RWPE1 (cell line): ENCODE results near the gene NDUFA3.
"Not testable (repeated sequence)": the region's sequence is repeated elsewhere in the genome, so short reads cannot be mapped to it uniquely, and the experiment has no call there.

Experiments
- CTCF ChIA-PET: fragments of 350-600 bp; sonication (Branson Sonifier 250); formaldehyde crosslinking; extraction: SDS; loops from one replicate; lab custom pipeline; 2021; lab: Yijun Ruan, JAX
- POLR2A ChIA-PET: fragments of 400-600 bp; formaldehyde crosslinking; extraction: SDS; loops from one replicate; lab custom pipeline; 2020; ENCODE audit warnings: antibody characterized with exemption; ENCODE audit not compliant: low non-redundant PET; lab: Yijun Ruan, JAX
- DNase-seq: peaks from one replicate; pipeline ENCODE4 v3.0.0; 2012; ENCODE audit warnings: low spot score
- H3K27ac ChIP-seq: fragments of 450-650 bp; 2 replicates; pipeline ENCODE4 v1.5.1; 2017
- TF ChIP-seq, protein P1 (sequence below): fragments of 450-650 bp; conservative IDR thresholded peaks from 2 replicates; pipeline ENCODE4 v1.5.1; 2017; ENCODE audit warnings: low read depth, mild to moderate bottlenecking

Gene NDUFA3

GRCh38 chr19:54077334-54077733 is 25.3 kb upstream of the NDUFA3 start:
- H3K27ac ChIP-seq: no peak overlapping the region
- TF ChIP-seq, protein P1, sequence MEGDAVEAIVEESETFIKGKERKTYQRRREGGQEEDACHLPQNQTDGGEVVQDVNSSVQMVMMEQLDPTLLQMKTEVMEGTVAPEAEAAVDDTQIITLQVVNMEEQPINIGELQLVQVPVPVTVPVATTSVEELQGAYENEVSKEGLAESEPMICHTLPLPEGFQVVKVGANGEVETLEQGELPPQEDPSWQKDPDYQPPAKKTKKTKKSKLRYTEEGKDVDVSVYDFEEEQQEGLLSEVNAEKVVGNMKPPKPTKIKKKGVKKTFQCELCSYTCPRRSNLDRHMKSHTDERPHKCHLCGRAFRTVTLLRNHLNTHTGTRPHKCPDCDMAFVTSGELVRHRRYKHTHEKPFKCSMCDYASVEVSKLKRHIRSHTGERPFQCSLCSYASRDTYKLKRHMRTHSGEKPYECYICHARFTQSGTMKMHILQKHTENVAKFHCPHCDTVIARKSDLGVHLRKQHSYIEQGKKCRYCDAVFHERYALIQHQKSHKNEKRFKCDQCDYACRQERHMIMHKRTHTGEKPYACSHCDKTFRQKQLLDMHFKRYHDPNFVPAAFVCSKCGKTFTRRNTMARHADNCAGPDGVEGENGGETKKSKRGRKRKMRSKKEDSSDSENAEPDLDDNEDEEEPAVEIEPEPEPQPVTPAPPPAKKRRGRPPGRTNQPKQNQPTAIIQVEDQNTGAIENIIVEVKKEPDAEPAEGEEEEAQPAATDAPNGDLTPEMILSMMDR: no peak
- POLR2A ChIA-PET: no interaction called here
- CTCF ChIA-PET: no interaction called here
- DNase-seq: no peak

DNA sequence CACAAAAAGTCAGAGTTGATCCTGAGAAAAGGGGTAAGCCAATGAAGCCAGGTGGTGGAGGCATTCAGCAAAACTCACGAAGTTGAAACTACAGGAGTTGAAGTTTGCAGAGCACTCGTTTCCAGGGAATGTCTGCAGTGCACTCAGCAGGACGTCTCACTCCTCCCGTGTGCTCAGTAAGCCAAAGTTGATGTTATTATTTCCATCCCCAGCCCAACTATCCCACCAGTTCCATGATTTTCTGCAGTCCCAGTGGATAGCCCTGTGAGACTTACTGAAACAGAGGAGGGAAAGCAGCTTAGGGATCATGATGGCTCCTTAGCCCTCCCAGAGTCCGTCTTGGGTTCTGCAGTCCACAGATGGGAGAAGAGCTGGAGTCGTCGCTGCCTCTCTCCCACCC is 21.6 kb upstream of the NDUFA3 start, which contains the start of gene TARM1:
Gene TARM1, minus strand, starts transcription at position 334 of the 400 bp plus-strand sequence. Its CDS starts 25 bp downstream, at position 309.
- no peak for DNase-seq
- TF ChIP-seq, protein P1: no peak
- ChIA-PET POLR2A (no interaction called here), CTCF (no interaction called here)
- H3K27ac ChIP-seq: no peak within 1 kb of the TSS

DNA sequence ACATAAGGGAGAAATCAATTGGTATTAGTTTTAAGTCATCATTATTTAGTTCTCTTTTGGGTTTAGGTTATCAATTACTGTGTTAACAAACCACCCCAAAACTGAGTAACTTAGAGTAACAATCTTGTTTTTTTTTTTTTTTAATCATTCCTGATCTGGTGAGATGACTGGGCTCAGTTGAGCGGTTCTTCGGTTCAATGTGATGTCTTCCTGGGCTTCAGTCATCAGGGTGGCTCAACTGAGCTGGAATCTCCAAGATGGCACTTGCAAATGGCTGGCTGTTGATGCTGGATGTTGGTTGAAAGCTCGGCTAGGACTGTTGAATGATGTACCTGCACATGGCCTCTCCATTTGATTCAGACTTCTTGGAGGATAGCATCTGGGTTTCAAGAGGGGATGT is 18.2 kb upstream of the NDUFA3 start:
- POLR2A ChIA-PET: no interaction called here
- no peak for DNase-seq
- TF ChIP-seq, protein P1: no peak
- CTCF ChIA-PET: interaction anchor here (0.5 kb wide), 1 partner anchor 17 kb away, joined by 3 read pairs; no protein-coding TSS in a partner anchor
- no peak overlapping the region for H3K27ac ChIP-seq

DNA sequence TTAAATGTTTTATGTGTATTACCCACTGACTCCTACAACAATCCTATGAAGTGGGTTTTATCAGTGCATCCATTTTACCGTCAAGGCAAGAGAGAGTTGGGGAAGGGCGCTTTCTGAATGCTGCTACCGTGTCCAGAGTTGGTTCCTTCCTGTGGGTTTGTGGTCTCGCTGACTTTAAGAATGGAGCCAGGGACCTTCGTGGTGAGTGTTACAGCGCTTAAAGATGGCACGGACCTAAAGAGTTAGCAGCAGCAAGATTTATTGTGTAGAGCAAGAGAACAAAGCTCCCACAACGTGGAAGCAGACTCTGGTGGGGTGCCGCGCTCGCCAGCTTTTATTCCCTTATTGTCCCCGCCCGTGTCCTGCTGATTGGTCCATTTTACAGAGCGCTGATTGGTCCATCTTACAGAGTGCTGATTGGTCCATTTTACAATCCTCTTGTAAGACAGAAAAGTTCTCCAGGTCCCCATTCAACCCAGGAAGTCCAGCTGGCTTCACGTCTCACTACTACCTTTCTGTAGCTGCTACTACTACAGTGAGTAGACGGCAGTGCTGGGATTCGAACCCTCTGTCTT is 8.1 kb upstream of the NDUFA3 start:
- H3K27ac ChIP-seq: no peak overlapping the region
- TF ChIP-seq, protein P1: no peak
- ChIA-PET POLR2A (no interaction called here), CTCF (interaction anchor here (0.6 to 0.7 kb wide), 2 partner anchors 9 to 212 kb away, joined by 3 to 4 read pairs; no protein-coding TSS in a partner anchor)
- no peak for DNase-seq

GRCh38 chr19:54095136-54095858 is 7.4 kb upstream of the NDUFA3 start:
- DNase-seq: no peak
- POLR2A ChIA-PET: no interaction called here
- TF ChIP-seq, protein P1: no peak
- CTCF ChIA-PET: interaction anchor here (0.7 kb wide), 1 partner anchor 9 kb away, joined by 3 read pairs; no protein-coding TSS in a partner anchor
- no peak overlapping the region for H3K27ac ChIP-seq

DNA sequence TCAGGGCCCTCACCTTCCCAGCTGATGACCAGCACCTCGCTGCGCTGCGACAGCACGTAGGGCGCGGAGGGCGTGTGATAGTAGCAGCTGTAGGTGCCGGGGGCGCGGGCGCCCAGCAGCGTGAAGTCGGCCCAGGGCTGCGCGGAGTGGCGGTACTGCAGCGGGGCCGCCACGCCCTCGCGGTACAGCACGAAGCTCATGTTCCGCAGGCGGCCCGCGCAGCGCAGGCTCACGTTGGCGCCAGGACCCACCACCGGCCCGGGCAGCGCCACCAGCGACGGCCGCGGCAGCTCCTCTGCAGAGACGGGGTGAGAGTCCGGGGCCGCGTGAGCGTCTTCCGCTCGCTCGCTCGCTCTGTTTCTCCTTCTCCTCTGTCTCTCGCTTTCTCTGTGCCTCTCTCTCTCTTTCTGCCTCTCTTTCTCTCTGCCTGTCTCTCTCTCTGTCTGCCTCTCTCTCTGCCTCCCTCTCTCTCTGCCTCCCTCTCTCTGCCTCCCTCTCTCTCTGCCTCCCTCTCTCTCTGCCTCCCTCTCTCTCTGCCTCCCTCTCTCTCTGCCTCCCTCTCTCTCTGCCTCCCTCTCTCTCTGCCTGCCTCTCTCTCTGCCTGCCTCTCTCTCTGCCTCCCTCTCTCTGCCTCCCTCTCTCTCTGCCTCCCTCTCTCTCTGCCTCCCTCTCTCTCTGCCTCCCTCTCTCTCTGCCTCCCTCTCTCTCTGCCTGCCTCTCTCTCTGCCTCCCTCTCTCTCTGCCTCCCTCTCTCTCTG is 6.6 kb upstream of the NDUFA3 start:
- peak; percentile 37 for DNase-seq
- H3K27ac ChIP-seq, CTCF ChIA-PET: not testable (repeated sequence)
- POLR2A ChIA-PET: interaction anchor here (0.5 kb wide), 1 partner anchor 23 kb away, joined by 3 read pairs; no protein-coding TSS in a partner anchor
